Testis (tissue), 2 donors: ENCODE results near the gene APOBEC3B.

Experiments used
- POLR2A ChIP-seq: fragments of 450-650 bp; IDR thresholded peaks from one replicate; pipeline ENCODE4 v1.6.1; 2017; ENCODE audit warnings: antibody characterized with exemption, mild to moderate bottlenecking, moderate library complexity
- TF ChIP-seq, protein P1 (sequence below), 3 experiments: fragments of 450-650 bp in 2 of 3; fragments of 200-600 bp in 1 of 3; sonication (generic) in 1 of 3; IDR thresholded peaks; one replicate each; pipeline ENCODE4 v1.5.1; 2016 to 2019; ENCODE audit warnings: antibody characterized with exemption in 3 of 3, mild to moderate bottlenecking in 2 of 3, moderate library complexity in 1 of 3

GRCh38 chr22:38963872-38964271 is 18.3 kb upstream of the APOBEC3B start:
- TF ChIP-seq, protein P1, sequence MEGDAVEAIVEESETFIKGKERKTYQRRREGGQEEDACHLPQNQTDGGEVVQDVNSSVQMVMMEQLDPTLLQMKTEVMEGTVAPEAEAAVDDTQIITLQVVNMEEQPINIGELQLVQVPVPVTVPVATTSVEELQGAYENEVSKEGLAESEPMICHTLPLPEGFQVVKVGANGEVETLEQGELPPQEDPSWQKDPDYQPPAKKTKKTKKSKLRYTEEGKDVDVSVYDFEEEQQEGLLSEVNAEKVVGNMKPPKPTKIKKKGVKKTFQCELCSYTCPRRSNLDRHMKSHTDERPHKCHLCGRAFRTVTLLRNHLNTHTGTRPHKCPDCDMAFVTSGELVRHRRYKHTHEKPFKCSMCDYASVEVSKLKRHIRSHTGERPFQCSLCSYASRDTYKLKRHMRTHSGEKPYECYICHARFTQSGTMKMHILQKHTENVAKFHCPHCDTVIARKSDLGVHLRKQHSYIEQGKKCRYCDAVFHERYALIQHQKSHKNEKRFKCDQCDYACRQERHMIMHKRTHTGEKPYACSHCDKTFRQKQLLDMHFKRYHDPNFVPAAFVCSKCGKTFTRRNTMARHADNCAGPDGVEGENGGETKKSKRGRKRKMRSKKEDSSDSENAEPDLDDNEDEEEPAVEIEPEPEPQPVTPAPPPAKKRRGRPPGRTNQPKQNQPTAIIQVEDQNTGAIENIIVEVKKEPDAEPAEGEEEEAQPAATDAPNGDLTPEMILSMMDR (IDR thresholded peaks at IDR 0.05) = no peak
- TF ChIP-seq POLR2A = no peak
